ENCODE data around the gene CENPF. TPM values are rescaled to one million over a fixed set of nuclear protein-coding genes. Genes with fewer than 3 reads are reported as not detected.
A peak's percentile ranks its signal among the peaks of the same experiment; 100 is the strongest.

CENPF gene
- total and polyA plus RNA-seq, 2 of the 13 experiments (the other 11 are each of a cell fraction or from before 2014, with no cell fraction given), result 14.7 to 84.9 TPM

GRCh38 chr1:214660190-214660589 is 57.2 kb downstream of the CENPF start:
- no peak overlapping the region for H3K4me2 ChIP-seq (ENCODE audit: low read depth, low read length)
- BruUV-seq (replicated peaks), result no TSS peak
- no peaks in the 10 kb centered on the region for H3K9me3 ChIP-seq (ENCODE audit: low read length)
- no peak overlapping the region for H3K9ac ChIP-seq (ENCODE audit: insufficient read depth, low read depth, low read length)
- peaks cover 25 to 91% of the 10 kb centered on the region in 2 experiments for H3K36me3 ChIP-seq (replicated peaks in 1 of 2; ENCODE audit: control insufficient read depth in 1 of 2, insufficient read depth in 2 of 2, low read length in 2 of 2)
- in situ Hi-C loops (cut with HindIII; ENCODE audit: extremely low pct_ligation_motif_present, low pct_unique_long_range_greater_than_20kb) (loop anchor here (5.0 kb wide), 1 partner anchor 487 kb away; no protein-coding TSS in a partner anchor), intact Hi-C loops (cut with micrococcal nuclease; ENCODE audit: unreplicated experiment) (no loop called here)
- no peak for ATAC-seq
- CTCF ChIA-PET (ENCODE audit: low intra/inter-chr PET ratio, low total read pairs), result interaction anchor here (0.8 kb wide), 1 partner anchor 486 kb away, joined by 4 read pairs; no protein-coding TSS in a partner anchor
- WGBS (ENCODE audit: low lambda C conversion rate), result 97% methylated on average over 2 of the region's 2 CpGs
- H3K4me3 ChIP-seq (replicated peaks in 1 of 3; ENCODE audit: insufficient read depth in 1 of 3, low read depth in 2 of 3, low read length in 3 of 3), result no peak overlapping the region
- no peak for DNase-seq (ENCODE audit: low spot score)
- FAIRE-seq, result no peak
- H3K27me3 ChIP-seq (ENCODE audit: control insufficient read depth in 1 of 2, insufficient read depth in 2 of 2, low read length in 2 of 2), result no peaks in the 10 kb centered on the region
- H3K79me2 ChIP-seq (ENCODE audit: insufficient read depth, low read length), result no peaks in the 10 kb centered on the region
- TF ChIP-seq ZKSCAN5 (CRISPR knock-in tag; IDR thresholded peaks at IDR 0.05) (no peak), ZNF703 (CRISPR knock-in tag; IDR thresholded peaks at IDR 0.05; ENCODE audit: borderline replicate concordance) (no peak), LCORL (IDR thresholded peaks at IDR 0.05) (peak; percentile 72), LCORL (CRISPR knock-in tag; IDR thresholded peaks at IDR 0.05) (no peak), ZNF616 (CRISPR knock-in tag; IDR thresholded peaks at IDR 0.05; ENCODE audit: low read depth) (no peak), FOXJ3 (CRISPR knock-in tag; IDR thresholded peaks at IDR 0.05; ENCODE audit: borderline replicate concordance) (no peak), ZBTB14 (CRISPR knock-in tag; IDR thresholded peaks at IDR 0.05) (no peak), KDM1A (CRISPR knock-in tag; IDR thresholded peaks at IDR 0.05) (no peak), ELK4 (CRISPR knock-in tag; IDR thresholded peaks at IDR 0.05; ENCODE audit: borderline replicate concordance) (no peak)
- H2AFZ ChIP-seq (ENCODE audit: low read length), result no peak overlapping the region
- POLR2A ChIA-PET, result no interaction called here
- H4K20me1 ChIP-seq (ENCODE audit: insufficient read depth, low read length), result no peaks in the 10 kb centered on the region
- H3K4me1 ChIP-seq (ENCODE audit: insufficient read depth, low read length), result no peaks in the 10 kb centered on the region
- H3K27ac ChIP-seq (ENCODE audit: extremely low read length, insufficient read depth, low read length), result no peak overlapping the region
